NCI-H2227 treated with DMSO at 0.1 percent for 48 hours (cell line): ENCODE results near the gene UBE2E2.
"Not testable (repeated sequence)": the region's sequence is repeated elsewhere in the genome, so short reads cannot be mapped to it uniquely, and the experiment has no call there.

Experiments
- DNase-seq: peaks from one replicate; lab custom pipeline; 2025; lab: John Stamatoyannopoulos, UW

UBE2E2 gene

DNA sequence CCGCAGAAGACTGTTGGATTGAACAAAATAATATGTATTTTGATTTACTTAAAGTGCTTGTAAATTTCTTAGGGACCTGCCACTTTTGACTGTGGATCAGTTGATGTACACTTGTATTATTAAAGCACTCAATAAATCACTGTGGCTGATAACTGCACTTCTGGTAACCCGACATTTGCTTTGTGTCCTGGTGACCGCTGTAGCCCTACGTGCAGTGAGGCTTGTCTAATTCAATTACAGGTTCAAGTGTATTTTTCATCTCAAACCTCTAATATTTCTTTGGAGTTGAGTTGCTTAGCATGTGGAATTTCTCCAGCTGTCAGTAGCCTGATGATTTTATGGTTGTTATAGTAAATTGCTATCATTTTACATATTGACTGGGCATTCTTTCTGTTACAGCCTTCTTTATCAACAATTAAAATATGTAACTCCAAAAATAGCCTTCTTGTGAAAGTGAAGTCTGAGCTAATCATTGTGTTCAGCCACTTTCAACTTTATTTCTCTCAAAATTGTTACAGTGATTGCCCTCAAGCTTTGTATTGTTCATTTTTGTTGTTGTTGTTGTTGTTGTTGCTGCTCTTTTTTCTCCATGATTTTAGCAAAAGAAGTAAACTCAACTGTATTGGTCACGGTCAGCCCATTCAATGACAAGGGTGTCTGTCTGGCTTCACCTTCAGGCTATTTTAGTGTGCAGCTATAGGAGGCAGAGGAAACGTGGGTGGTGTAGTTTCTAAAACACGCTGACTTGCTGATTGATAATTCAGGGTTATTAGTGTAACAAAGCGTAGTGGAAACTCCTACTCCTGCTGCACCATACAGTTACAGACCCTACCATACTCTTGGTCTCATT lies 387.5 kb downstream of the UBE2E2 start:
- DNase-seq: peak; percentile 93

DNA sequence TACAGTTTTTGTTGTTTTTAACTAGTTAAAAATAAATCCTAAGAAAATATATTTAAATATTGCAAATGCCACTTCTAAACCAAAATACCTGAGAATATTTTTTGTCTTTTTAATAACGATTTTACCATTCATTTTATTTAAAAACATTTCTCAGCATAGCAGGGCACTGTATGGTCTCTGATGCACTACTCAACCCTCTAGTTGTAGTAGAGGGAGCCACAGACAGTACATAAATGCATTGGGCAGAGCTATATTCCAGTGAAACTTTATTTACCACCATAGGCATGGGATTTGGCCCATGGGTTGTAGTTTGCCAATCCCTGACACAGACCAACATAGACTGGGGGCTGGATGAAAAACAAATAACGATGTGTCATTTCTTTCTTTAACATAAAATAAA lies 388.2 kb downstream of the UBE2E2 start:
- DNase-seq: no peak

DNA sequence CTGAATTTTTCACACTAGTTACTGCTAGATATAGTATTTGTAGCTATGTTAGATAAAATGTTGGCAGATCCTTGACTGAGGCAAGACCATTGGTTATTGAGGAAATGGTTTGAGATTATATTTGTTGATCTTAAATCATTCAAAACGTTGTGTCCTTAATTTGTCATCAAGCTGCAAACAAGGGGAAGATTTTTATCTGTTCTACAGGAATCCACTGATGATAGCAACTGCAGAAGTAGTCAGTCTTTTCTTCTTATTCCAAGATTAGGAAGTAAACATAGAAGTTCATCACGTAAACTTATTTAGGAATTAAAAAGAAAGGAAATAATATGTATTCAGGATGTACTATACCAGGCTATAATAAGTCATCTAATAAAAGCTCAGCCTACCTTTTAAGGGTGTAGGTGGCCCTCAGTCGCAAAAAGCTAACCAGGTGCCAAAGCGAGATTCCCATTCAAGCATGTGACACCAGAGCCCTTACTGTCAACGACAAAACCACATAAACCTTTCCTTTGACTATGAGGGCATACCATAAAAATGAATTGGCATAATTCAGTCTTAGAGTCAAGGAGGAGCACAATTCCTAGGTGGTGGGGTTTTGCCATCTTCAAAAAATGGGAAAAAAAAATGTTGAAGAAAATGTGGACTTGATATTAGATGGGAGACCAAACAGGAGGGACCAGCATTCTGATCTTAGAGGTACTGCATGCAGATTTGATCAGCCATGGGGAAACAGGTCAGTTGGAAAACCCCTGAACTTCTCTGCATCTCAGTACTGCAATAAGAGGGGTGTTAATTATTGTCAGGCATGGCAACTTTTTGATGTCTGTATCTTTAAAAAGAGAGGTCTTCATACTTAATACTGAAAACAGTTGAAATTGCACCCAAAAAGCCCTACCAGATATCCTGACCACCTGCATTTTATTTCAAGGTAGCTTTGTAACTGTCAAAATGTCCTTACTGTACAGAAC lies 390.1 kb downstream of the UBE2E2 start:
- DNase-seq: no peak

- DNase-seq: no peak
Measured at GRCh38 chr3:23594066-23594465, 390.9 kb downstream of the UBE2E2 start.

DNA sequence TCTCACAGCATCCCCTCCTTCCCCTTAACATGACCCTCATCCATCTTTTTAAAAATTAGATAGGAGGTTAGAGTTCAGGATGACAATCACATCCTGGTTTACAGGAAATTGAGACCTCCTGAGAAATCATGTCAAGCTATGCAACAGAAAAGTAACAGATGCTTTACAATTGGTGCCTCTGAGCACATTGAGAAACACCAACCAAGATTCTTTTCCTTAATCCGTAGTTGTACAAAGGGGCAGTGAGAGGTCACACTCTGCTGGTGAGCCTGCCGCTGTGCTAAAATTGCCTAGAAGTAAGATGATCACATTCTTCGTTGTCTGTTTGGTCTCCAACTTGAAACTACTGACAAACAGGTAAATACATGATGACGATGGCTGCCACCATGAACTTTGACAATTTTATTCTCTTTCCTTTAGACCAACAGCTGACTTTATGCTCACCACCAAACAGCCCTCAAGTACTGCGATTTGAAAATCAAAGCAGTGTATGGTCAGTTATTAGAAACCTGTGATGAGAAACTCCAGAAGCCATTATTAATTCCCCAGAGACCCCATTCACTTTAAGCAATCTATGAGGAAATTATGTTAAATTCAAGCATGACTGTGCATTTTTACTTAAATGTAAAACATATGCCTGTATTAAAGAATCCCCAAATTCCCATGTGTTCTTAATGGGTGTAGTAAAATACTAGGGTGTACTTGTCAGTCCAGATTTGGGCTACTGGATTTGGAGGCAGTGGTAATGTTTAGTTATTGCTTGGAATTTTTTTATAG lies 392.0 kb downstream of the UBE2E2 start:
- DNase-seq: no peak

DNA sequence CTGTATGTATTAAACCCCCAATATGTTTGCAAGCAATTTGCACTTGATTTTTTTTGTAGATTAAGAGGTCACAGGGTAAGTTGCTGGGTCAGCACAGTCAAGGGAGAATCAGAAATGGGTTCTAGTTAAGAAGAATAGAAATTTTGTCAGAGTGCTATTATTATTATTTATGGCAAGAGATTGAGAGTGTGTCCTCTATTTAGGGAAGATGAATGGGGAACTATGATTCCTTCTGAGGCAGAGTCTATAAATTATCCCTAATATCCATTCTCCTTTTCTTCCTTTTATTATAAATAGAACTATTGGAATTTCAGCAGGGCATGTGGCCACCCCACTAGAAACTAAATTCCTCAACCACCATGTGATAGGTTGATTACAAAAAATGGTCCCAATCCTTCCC lies 392.7 kb downstream of the UBE2E2 start:
- DNase-seq: no peak

- no peak for DNase-seq
Measured at GRCh38 chr3:23600167-23600871, 397.2 kb downstream of the UBE2E2 start.

GRCh38 chr3:23601091-23601822 lies 398.1 kb downstream of the UBE2E2 start:
- no peak for DNase-seq

GRCh38 chr3:23602971-23603370 lies 399.8 kb downstream of the UBE2E2 start:
- no peak for DNase-seq

DNA sequence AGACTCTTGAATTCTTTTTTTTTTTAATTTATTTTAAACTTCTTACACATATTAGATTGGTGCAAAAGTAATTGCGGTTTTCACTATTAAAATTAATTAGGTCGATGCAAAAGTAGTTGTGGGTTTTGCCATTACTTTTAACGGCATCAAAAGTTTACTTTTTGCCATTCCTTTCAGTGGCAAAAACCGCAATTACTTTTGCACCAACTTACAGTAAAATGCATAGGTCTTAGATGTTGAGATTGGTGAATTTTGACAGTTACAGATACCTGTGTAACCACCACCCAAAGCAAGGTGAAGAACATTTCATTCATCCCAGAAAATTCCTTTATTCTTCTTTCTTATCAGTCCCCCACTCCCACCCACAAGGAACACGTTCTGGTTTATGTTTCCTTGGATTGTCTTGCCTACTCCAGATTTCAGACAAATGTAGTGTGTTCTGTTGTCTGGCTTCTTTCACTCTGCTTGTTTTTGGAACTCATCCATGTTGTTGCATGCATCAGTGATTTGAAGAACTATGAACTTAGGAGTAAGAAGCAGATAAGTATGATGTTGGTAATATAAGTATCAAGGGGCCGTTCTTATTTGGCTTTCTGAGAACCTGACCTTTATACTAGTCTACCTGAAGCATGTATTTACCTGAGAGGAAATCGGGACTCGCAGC lies 404.2 kb downstream of the UBE2E2 start:
- no peak for DNase-seq

DNA sequence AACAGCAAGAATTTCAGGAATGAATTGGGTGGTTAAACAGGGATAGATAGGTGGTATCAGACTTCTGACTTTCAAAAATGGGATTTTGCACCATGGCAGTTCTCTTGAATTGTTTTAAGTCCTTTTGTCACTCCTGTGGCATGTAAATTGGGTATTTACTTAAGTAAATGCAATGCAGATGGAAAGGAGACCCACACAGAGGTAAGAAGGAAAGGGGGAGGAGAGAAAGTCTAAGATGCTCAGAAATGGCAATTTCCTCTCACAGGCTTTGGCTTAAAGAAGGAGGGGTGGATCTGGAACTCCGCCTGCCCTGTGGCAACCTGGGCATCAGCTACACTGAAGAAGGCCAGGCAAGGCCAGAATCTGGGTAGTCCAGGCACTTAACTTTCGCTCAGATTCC lies 405.5 kb downstream of the UBE2E2 start:
- DNase-seq: no peak

GRCh38 chr3:23611737-23612295 lies 408.7 kb downstream of the UBE2E2 start:
- DNase-seq: no peak

GRCh38 chr3:23612296-23612891 lies 409.3 kb downstream of the UBE2E2 start:
- DNase-seq: no peak

DNA sequence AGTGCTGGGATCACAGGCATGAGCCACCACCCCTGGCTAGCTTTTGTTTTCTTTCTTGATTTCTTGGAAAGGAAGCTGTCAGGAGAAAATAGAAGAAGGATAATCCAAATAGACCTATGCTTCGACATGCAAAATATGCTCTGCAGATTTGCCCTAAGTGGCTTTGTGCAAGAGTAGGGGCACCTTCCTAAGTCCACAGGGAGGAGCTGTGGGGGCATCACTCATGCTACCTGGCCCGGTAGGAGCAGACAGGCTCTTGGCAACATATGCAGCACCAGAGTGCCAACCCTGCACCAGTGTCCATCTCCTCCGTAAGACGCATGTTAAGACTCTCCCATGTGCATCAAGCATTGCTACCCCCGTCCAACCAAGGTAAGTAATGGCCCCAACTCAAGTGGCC lies 411.9 kb downstream of the UBE2E2 start:
- no peak for DNase-seq

GRCh38 chr3:23618475-23618874 lies 415.3 kb downstream of the UBE2E2 start:
- not testable (repeated sequence) for DNase-seq

- no peak for DNase-seq
Measured at GRCh38 chr3:23619705-23620637, 416.8 kb downstream of the UBE2E2 start.

DNA sequence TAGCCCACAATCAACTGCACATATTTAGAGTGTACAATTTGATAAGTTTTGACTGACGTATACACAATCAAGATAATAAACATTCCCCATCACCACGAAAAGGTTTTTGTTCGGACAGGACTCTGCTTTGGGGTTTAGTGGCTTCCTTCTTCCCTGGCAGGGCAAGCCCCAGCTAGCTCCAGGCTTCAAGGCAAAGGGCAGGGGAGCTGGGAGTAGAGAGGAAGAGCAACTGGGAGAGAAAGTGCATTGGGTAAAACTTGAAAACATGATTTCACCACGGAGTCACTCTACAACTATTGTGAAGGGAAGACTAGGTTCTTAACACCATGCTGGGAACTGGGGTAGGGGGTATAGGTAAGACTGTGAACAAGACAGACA lies 417.5 kb downstream of the UBE2E2 start:
- DNase-seq: no peak

GRCh38 chr3:23623844-23624243 lies 420.7 kb downstream of the UBE2E2 start:
- DNase-seq: no peak
